Measurements from ENCODE around the gene RPS28. TPM values are rescaled to one million over a fixed set of nuclear protein-coding genes. Genes with fewer than 3 reads are reported as not detected.

RPS28 gene
- total RNA-seq, 1 experiment from 2014 or later, result 1,301 TPM

DNA sequence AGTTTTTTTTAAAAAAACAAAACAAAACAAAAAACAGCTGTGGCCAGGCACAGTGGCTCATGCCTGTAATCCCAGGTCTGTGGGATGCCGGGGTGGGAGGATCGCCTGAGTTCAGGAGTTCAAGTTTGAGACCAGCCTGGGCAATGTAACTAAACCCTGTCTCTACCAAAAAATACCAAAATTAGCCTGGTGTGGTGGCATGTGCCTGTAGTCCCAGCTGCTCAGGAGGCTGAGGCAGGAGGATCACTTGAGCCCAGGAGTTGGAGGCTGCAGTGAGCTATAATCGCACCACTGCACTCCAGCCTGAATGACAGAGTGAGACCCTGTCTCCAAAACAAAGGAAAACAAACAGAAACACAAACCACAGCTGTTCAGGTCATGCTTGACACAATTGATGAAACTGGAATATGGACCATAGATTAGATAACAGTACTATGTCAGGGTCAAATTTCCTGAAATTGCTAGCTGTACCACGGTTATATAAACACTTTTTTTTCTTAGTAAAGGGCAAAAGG is 35.8 kb downstream of the RPS28 start:
- Histone ChIP-seq H3K4me3 (ENCODE audit: low read depth, low read length, poor library complexity, severe bottlenecking) (no peak overlapping the region), H3K4me1 (ENCODE audit: insufficient read depth, low read length, poor library complexity, severe bottlenecking) (peaks cover 24% of the 10 kb centered on the region), H3K27ac (ENCODE audit: low read depth, low read length, poor library complexity, severe bottlenecking) (no peak overlapping the region), H3K9me3 (ENCODE audit: low read depth, low read length, poor library complexity, severe bottlenecking) (no peaks in the 10 kb centered on the region), H3K36me3 (ENCODE audit: insufficient read depth, low read length, poor library complexity, severe bottlenecking) (no peaks in the 10 kb centered on the region), H3K27me3 (replicated peaks; ENCODE audit: insufficient read depth, low read depth, low read length, poor library complexity) (no peaks in the 10 kb centered on the region)
- TF ChIP-seq EZH2 (IDR thresholded peaks at IDR 0.05; ENCODE audit: borderline replicate concordance, low read depth, low read length, poor library complexity, severe bottlenecking), result no peak
- TF ChIP-seq, protein P1, sequence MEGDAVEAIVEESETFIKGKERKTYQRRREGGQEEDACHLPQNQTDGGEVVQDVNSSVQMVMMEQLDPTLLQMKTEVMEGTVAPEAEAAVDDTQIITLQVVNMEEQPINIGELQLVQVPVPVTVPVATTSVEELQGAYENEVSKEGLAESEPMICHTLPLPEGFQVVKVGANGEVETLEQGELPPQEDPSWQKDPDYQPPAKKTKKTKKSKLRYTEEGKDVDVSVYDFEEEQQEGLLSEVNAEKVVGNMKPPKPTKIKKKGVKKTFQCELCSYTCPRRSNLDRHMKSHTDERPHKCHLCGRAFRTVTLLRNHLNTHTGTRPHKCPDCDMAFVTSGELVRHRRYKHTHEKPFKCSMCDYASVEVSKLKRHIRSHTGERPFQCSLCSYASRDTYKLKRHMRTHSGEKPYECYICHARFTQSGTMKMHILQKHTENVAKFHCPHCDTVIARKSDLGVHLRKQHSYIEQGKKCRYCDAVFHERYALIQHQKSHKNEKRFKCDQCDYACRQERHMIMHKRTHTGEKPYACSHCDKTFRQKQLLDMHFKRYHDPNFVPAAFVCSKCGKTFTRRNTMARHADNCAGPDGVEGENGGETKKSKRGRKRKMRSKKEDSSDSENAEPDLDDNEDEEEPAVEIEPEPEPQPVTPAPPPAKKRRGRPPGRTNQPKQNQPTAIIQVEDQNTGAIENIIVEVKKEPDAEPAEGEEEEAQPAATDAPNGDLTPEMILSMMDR (conservative IDR thresholded peaks at IDR 0.05; ENCODE audit: low read depth, low read length), result no peak
- ChIA-PET POLR2A (ENCODE audit: low non-redundant PET) (no interaction called here), CTCF (no interaction called here)
- no TSS peak for BruUV-seq (replicated peaks)
- intact Hi-C loops (cut with micrococcal nuclease; ENCODE audit: unreplicated experiment), result loop anchor here (5.0 kb wide), 1 partner anchor 225 kb away; no protein-coding TSS in a partner anchor
- no peak for DNase-seq (ENCODE audit: low spot score)

DNA sequence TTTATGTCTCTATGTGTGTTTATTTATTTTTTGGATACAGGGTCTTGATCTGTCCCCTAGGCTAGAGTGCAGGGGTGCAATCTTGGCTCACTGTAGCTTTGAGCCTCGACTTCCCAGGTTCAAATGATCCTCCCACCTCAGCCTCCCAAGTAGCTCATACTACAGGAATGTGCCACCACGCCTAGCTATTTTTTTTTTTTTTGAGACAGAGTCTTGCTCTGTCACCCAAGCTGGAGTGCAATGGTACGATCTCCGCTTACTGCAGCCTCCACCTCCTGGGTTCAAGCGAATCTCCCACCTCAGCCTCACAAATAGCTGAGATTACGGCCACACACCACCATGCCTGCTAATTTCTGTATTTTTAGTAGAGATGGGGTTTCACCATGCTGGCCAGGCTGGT is 37.7 kb downstream of the RPS28 start:
- Histone ChIP-seq H3K4me1 (ENCODE audit: insufficient read depth, low read length, poor library complexity, severe bottlenecking) (peaks cover 14% of the 10 kb centered on the region), H3K27ac (ENCODE audit: low read depth, low read length, poor library complexity, severe bottlenecking) (no peak overlapping the region), H3K9me3 (ENCODE audit: low read depth, low read length, poor library complexity, severe bottlenecking) (no peaks in the 10 kb centered on the region), H3K27me3 (replicated peaks; ENCODE audit: insufficient read depth, low read depth, low read length, poor library complexity) (no peaks in the 10 kb centered on the region), H3K36me3 (ENCODE audit: insufficient read depth, low read length, poor library complexity, severe bottlenecking) (no peaks in the 10 kb centered on the region), H3K4me3 (ENCODE audit: low read depth, low read length, poor library complexity, severe bottlenecking) (no peak overlapping the region)
- no peak for DNase-seq (ENCODE audit: low spot score)
- no peak for TF ChIP-seq EZH2 (IDR thresholded peaks at IDR 0.05; ENCODE audit: borderline replicate concordance, low read depth, low read length, poor library complexity, severe bottlenecking)
- TF ChIP-seq, protein P1 (conservative IDR thresholded peaks at IDR 0.05; ENCODE audit: low read depth, low read length), result no peak
- BruUV-seq (replicated peaks), result no TSS peak
- intact Hi-C loops (cut with micrococcal nuclease; ENCODE audit: unreplicated experiment), result loop anchor here (5.0 kb wide), 1 partner anchor 223 kb away; no protein-coding TSS in a partner anchor
- POLR2A ChIA-PET (ENCODE audit: low non-redundant PET), result no interaction called here
- CTCF ChIA-PET, result no interaction called here

DNA sequence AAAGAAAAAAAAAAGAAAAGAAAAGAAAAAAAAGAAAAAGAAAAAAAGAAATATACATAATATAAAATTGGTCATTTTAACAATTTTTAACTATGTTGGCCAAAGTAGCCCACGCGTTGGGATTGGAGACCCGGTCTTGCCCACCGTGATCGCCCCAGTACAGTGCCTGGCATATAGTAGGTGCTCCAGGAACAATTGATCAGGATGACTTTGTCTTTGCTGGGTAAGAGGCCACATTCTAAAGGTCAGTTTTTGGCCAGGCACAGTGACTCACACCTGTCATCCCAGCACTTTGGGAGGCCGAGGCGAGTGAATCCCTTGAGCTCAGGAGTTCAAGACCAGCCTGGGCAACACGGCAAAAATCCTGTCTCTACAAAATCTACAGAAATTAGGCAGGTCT is 38.9 kb downstream of the RPS28 start:
- POLR2A ChIA-PET (ENCODE audit: low non-redundant PET), result no interaction called here
- Histone ChIP-seq H3K9me3 (ENCODE audit: low read depth, low read length, poor library complexity, severe bottlenecking) (no peaks in the 10 kb centered on the region), H3K4me1 (ENCODE audit: insufficient read depth, low read length, poor library complexity, severe bottlenecking) (peaks cover 19% of the 10 kb centered on the region), H3K36me3 (ENCODE audit: insufficient read depth, low read length, poor library complexity, severe bottlenecking) (no peaks in the 10 kb centered on the region), H3K27ac (ENCODE audit: low read depth, low read length, poor library complexity, severe bottlenecking) (no peak overlapping the region), H3K4me3 (ENCODE audit: low read depth, low read length, poor library complexity, severe bottlenecking) (no peak overlapping the region), H3K27me3 (replicated peaks; ENCODE audit: insufficient read depth, low read depth, low read length, poor library complexity) (peaks cover 6% of the 10 kb centered on the region)
- CTCF ChIA-PET, result no interaction called here
- no peak for TF ChIP-seq EZH2 (IDR thresholded peaks at IDR 0.05; ENCODE audit: borderline replicate concordance, low read depth, low read length, poor library complexity, severe bottlenecking)
- TF ChIP-seq, protein P1 (conservative IDR thresholded peaks at IDR 0.05; ENCODE audit: low read depth, low read length), result no peak
- intact Hi-C loops (cut with micrococcal nuclease; ENCODE audit: unreplicated experiment), result no loop called here
- BruUV-seq (replicated peaks), result no TSS peak
- DNase-seq (ENCODE audit: low spot score), result no peak
